GM08714 (cell line): Measurements from ENCODE around the gene GULP1.
"Not testable (repeated sequence)": the region's sequence is repeated elsewhere in the genome, so short reads cannot be mapped to it uniquely, and the experiment has no call there.

Source experiments
- H3K4me3 ChIP-seq: fragments of 200-500 bp; sonication (Bioruptor generic); 2 replicates; pipeline ENCODE4 v1.5.1; 2014; ENCODE audit warnings: mild to moderate bottlenecking, low read length, inconsistent platforms
- ZNF274 ChIP-seq: IDR thresholded peaks from 2 replicates; pipeline ENCODE4 v1.6.1; 2012; ENCODE audit warnings: mild to moderate bottlenecking, low read depth, low read length

GULP1 gene

DNA sequence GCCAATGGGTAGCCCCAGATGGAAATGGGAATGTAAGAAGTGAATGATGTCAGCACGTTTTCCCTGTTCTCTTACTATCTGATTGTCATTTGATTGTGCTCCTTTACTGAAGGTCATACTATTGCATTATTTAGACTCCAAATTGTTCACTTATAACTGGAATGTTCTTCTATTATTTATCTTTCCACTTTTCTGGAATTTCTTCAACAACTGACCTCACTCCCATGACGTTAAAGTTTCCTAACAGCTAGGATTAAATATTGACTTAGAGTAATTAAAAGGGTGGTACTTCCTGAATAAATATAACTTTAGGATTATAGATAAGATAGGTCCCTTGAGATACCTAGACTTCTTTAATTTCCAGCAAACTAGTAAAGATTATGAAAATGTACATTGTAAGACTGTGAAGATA lies 10.9 kb upstream of the GULP1 start:
- no peak for TF ChIP-seq ZNF274
- no peak overlapping the region for H3K4me3 ChIP-seq

DNA sequence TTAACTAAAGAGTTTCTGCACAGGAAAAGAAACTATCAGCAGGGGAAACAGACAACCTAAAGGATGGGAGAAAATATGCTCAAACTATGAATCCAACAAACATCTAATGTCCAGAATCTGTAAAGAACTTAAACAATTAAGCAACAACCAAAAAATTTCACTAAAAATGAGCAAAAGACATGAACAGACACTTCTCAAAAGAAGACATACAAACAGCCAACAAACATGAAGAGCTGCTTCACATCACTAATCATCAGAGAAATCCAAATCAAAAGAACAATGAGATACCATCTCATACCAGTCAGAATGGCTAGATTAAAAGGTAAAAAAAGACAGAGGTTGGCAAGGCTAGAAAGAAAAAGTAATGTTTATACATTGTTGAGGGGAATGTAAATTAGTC lies 8.8 kb upstream of the GULP1 start:
- no peak overlapping the region for H3K4me3 ChIP-seq
- no peak for TF ChIP-seq ZNF274

DNA sequence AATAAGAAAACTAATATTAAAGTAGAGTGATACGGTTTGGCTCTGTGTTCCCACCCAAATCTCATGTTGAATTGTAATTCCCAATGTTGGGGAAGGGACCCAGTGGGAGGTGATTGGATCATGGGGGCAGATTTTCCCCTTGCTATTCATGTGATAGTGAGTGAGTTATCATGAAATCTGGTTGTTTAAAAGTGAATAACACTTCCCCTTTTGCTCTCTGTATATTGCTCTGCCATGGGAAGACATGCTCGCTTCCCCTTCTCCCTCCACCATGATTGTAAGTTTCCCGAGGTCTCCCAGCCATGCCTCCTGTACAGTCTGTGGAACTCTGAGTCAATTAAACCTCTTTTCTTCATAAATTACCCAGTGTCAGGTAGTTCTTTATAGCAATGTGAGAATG lies 7.4 kb upstream of the GULP1 start:
- H3K4me3 ChIP-seq = not testable (repeated sequence)

DNA sequence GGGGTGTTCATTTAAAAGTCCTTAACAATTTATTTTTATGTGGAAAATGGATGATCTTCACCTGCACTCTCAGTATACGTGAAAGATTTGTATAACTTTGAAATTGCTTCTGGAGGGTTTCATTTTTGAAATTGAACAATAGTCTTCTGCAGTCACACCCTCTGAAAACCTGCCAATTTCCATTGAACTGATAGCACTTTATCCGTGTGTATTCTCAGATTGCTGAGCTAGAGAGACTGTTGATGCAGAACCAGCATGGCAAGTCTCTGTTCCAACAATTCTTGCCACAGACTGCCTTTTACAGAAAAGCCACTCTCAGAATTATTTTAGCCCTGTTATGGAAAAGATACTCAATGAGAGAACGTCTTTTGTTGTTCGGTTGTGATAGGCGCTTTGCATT lies 6.6 kb upstream of the GULP1 start:
- H3K4me3 ChIP-seq = no peak overlapping the region
- TF ChIP-seq ZNF274 = no peak

DNA sequence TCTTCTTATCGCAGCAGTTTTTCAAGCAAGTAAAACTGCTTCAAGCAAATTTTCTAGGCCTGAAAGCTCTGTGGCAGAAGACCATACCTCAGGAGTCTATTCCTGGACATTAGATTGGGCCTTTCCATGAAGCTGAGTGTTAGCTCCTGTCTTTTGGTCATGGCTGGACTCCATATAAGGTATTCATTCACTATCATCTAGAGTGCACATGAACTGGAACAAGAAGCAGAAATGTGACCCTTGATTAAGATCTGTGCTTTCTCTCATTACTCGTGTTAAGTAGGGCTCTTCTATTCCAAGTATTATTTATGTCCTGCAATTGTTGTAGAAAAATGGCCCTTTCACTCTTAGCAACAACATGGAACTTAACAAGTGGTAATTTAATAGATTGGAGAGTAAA lies 5.9 kb upstream of the GULP1 start:
- H3K4me3 ChIP-seq = no peak overlapping the region
- no peak for TF ChIP-seq ZNF274

DNA sequence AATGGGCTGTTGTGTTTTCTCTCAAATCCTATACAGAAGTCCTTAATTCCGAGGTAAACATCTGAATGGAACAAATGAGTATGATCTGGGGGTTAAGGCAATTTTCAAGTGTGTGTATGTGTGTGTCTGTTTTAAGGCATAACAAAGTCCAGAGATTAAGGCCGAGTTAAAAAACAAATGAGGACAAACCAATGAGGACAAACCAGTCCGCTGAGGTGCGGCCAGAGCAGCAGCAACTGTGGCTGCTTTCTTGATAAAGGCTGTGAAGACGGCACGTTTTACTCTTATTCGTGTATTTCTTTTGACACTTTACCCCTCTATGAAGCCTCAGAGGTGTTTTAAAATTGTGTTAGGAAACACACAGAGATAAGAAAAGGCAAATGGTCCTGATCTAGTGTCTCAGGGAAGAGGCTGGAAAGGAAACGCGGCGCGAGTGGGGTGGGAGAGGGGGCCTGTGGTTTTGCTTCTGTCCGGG lies 495 bp upstream of the GULP1 start:
- peak overlapping the region; percentile 30 for H3K4me3 ChIP-seq
- no peak for TF ChIP-seq ZNF274

DNA sequence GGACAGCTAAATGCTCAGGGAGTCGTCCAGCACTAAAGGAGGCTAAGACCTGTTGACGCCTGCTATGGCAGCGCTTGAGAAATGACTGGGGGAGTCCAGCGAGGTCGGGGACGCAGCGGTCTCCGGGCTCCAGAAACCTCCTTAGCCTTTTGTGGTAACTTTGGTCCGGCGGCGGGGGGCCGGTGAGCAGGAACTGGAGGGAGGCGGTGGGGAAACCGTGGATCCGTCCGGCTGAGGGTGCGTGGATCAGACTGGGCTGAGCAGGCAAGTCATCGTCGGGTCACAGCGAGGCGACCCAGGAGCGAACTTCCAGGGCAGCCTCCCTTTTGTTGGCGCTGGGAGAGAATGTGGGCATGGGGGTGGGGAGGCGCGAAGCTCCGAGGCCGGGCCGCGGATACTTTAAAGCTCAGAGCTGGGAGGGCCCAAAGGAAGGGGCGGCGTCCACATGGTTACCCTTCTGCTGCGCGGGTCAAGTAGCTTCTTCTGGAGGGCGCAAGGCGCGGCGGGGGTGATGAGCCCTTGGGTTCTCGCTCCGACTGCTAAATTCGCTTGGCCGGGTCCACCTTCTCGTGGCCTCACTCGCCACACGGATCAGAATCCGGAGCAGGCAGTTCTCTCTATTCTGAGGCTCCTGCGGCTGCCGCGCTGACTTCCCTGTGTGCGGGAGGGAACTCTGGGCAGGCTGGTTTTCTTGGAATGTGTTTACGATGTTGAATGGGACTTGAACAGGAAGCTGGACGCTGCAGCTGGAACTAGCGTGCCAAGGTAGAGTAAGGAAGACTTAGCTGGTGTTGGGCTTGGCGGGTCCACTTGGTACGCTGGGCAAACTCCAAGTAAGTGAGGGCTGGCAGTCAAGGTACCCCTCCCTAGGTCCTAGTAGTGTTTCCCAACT lies 920 bp downstream of the GULP1 start:
- no peak for TF ChIP-seq ZNF274
- H3K4me3 ChIP-seq = peak overlapping the region; percentile 28; the same call in 1 of the 2 replicates

DNA sequence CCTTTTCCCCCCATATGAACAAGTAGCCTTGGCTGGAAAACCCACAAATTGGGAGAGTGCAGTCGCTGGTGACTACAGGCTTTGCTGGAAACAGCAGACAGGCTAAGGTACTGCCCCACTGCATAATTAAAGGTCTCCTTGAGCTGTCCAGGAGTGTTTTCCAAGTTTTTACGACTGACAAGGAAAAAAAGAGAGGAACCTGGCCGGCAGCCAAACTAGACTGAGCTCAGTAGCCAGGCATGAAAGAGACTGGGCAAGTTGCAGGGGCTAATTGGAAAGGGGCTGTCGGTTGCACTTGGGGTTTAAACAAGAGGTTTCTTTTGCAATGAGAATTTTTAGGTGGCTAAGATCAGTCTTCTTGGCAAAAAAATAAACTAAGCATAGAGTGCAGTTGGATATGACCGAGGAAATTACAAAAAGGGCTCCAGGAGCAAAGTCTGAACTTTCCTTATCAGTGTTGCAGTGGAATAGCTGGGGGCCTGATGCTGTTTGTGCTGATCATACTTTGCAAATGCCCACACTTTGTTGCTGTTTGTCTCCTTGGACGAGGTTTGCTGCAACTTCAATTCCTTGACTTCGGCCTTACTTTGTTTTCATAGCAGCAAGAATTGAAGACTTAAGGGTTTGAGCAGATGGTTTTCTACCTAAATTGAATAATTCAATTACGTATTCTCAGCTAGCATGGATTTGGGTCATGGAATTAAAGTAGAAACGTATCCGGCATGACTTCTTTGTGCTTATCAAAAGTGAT lies 2.1 kb downstream of the GULP1 start:
- no peak overlapping the region; the same call in 1 of the 2 replicates for H3K4me3 ChIP-seq
- no peak for TF ChIP-seq ZNF274

DNA sequence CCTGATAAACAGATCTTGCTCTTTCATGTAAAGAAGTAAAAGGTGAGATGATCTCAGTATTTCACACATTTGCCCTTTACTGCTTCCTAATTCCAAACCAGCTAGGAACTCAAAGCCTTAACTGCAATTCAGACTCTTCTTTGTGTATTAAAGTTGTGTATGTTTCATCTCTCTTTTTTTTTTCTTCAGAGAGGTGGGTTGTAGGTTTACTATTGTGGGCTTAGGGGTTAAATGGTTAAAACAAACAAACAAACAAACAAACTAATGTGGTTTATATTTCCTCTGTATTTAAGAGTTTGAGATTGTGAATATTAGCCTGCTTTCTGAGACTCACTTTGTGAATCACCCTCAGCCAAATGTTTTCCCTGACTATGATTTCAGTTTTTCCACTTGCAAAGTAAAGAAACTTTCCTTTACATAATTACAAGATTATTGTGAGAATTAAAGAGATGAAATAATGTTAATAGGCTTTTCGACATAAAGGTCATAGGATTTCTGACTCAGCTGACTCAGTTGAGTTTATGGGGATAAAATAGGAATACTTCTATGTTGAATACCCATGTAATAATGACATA lies 2.8 kb downstream of the GULP1 start:
- TF ChIP-seq ZNF274 = no peak
- H3K4me3 ChIP-seq = no peak overlapping the region; the same call in 1 of the 2 replicates

DNA sequence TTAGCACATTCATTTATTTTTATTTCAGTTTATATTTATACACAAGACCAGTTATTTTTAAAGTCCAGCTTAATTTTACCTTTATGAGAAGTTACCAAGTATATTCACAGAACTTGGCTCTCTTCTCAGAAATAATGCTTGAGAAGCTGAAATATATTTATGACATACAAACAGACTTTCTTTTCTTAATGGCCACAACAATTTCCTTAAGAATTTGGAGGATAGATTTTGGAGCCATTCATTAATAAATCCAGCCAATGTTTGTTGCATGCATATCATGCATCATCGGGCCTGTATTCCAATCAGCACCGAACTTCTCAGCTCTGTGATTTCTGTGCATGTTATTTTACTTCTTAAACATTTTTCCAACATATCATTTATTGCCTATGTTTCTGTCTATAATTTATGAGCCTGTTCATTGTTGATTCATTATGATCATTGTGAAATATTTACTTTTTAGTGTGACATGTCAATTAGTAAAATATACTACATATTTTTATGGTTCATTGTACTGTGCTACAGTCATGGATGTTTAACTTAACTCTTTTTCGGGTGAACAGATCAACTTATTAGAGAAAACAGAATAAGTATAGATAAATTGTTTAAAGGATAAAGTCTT lies 3.5 kb downstream of the GULP1 start:
- no peak for TF ChIP-seq ZNF274
- no peak overlapping the region; the same call in 1 of the 2 replicates for H3K4me3 ChIP-seq

DNA sequence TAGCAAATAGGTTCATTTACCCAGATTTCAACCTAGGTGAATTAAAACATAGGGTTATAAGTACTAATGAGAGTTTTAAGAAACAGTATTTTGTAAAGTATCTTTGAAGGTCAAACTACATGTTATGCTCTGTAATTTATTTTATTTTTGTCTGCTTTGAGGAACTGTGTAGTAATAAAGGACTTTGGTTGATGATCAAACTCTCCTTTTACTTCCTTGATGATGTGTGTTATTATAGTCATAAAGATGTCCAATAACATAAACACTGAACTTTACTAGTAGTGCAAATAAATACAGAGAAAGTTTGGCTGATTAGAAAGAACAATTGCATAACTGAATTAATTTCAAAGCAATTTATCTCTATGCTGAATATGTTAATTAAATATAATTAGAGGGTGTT lies 6.3 kb downstream of the GULP1 start:
- TF ChIP-seq ZNF274 = no peak
- H3K4me3 ChIP-seq = no peak overlapping the region

DNA sequence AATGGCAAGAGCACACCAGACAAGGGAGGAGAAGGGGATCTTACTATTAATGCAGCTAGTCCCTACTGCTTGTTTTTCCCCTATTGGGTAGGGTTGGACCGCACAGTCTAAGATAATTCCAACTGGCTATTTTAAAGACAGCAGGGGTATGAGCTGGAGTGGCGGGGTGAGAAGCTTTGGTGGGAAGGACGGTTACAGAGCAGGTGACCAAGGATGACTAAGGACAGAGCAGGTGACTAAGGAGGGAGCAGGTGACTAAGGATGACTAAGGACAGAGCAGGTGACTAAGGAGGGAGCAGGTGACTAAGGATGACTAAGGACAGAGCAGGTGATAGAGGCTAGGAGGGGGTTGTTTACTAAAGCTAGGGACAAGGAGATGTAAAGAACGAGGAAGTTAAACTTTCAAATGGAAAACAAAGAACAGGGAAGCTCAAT lies 7.3 kb downstream of the GULP1 start:
- not testable (repeated sequence) for H3K4me3 ChIP-seq

DNA sequence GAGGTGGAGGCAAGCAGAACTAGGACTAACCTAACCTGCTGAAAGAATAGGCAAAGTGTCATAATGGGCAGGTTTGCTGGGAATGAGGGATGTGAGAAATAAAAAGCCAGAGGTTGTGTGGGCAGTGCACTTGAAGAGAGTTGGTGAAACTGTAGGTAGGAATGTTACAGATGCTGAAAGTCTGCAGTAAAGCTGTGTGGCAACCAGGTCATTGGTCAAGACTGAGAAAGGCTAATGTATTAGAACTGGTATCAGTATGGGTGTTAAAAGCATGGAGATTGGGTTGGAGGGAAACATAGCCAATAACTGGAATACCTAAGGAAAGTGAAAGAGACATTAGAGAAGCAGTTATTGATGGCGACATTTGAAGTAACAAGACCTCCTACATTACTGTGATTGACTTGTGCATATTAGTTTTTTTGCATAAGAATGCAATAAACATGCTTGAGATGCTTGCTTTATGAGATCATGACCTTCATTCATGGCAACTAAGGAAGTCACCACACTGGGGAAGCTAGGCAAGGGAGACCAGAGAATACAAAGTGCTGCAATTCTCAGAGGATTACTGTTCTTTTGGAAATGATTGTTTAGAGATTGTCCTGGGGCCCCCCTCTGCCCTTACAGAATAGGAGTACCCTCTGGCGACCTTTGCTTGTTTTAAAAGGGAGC lies 11.8 kb downstream of the GULP1 start:
- no peak for TF ChIP-seq ZNF274
- H3K4me3 ChIP-seq = no peak overlapping the region

DNA sequence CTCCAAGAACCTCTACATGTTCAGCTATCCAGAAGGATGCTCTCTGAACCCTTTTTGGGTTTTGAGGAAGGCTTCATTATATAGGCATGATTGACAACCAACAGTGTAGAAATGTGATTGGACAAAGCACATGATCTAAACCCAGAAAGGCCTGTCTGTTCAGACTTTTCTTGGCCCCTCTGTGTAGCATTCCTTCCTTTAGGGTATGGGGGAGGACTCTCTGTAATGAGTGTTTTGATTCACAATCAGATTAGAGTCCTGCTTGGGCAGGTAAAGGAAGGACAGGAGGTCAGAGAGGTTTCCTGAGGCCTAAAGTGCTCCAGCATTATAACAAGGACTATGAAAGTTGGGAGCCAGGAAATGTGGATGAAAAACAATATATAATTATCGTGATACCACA lies 13.6 kb downstream of the GULP1 start:
- no peak overlapping the region for H3K4me3 ChIP-seq
- no peak for TF ChIP-seq ZNF274

DNA sequence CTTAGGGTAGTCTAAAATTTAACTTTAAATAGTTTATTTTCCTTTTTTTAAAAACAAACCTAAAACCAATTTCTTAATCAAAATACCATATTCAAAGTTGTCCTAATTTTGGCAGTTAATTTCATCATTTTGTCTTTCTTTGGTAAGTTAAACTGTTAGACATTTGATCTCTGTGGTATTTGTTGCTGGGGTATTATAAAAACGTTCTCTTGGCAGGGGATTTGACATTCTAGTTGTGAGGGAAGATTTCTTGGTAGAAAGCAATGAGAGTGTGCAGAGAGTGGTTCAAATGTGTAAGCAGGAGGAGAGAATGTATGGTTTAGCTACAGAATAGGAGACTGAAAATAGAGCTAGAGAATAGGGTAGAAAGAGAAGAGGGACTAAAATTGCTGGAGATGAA lies 14.6 kb downstream of the GULP1 start:
- no peak for TF ChIP-seq ZNF274
- H3K4me3 ChIP-seq = no peak overlapping the region
